ENCODE measurements around the gene OGDH.

OGDH gene

DNA sequence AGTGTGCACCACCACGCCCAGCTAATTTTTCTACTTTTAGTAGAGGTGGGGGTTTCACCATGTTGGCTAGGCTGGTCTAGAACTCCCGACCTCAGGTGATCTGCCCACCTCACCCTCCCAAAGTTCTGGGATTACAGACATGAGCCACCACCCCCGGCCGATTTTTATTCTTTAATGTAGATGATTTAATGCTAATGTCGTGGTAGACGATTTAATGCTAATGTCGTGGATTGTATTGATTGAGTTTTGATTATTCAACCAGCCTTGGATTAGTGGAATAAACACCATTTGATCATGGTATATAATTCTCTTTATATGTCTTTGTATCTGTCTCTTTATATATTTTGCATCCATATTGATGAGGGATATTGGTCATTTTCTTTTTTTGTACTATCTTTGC is 52.6 kb downstream of the OGDH start:
- peaks cover 0 to 8% of the 10 kb centered on the region in 2 donors for H3K9me3 ChIP-seq (ENCODE audit: control insufficient read depth in 2 of 2, low read length in 2 of 2)
- H3K9ac ChIP-seq (ENCODE audit: low read length in 2 of 2): no peak overlapping the region
- no peak overlapping the region for H3K27ac ChIP-seq (ENCODE audit: low read length)
- H3K27me3 ChIP-seq (ENCODE audit: control insufficient read depth in 1 of 2, insufficient read depth in 2 of 2, low read length in 2 of 2): no peaks in the 10 kb centered on the region
- peaks cover 23 to 27% of the 10 kb centered on the region in 2 donors for H3K36me3 ChIP-seq (ENCODE audit: control insufficient read depth in 2 of 2, insufficient read depth in 2 of 2, low read length in 2 of 2)
- no peaks in the 10 kb centered on the region for H3K4me1 ChIP-seq (ENCODE audit: control insufficient read depth, insufficient read depth, low read length)
- H3K4me3 ChIP-seq (ENCODE audit: low read length in 2 of 2): no peak overlapping the region

DNA sequence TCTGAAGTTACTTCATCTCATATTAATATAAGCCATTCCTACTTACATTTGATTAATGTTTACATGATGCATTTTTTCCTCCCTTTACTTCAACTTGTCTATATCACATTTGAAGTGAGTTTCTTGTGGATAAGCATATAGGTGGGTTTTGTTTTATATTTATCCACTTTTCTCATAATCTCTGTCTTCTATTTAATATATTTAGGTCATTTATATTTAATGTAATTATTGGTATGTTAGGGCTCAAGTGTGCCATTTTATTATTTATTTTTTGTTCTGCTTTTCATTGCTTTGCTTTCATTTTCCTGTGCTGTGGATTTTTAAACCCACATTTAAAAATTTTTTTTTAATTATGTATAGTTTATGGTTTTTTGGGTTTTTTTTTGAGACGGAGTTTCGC is 54.8 kb downstream of the OGDH start:
- no peaks in the 10 kb centered on the region for H3K4me1 ChIP-seq (ENCODE audit: control insufficient read depth, insufficient read depth, low read length)
- no peak overlapping the region for H3K4me3 ChIP-seq (ENCODE audit: low read length in 2 of 2)
- no peak overlapping the region for H3K27ac ChIP-seq (ENCODE audit: low read length)
- H3K27me3 ChIP-seq (ENCODE audit: control insufficient read depth in 1 of 2, insufficient read depth in 2 of 2, low read length in 2 of 2): no peaks in the 10 kb centered on the region
- no peak overlapping the region for H3K9ac ChIP-seq (ENCODE audit: low read length in 2 of 2)
- peaks cover 0 to 8% of the 10 kb centered on the region in 2 donors for H3K9me3 ChIP-seq (ENCODE audit: control insufficient read depth in 2 of 2, low read length in 2 of 2)
- peaks cover 16 to 17% of the 10 kb centered on the region in 2 donors for H3K36me3 ChIP-seq (ENCODE audit: control insufficient read depth in 2 of 2, insufficient read depth in 2 of 2, low read length in 2 of 2)

DNA sequence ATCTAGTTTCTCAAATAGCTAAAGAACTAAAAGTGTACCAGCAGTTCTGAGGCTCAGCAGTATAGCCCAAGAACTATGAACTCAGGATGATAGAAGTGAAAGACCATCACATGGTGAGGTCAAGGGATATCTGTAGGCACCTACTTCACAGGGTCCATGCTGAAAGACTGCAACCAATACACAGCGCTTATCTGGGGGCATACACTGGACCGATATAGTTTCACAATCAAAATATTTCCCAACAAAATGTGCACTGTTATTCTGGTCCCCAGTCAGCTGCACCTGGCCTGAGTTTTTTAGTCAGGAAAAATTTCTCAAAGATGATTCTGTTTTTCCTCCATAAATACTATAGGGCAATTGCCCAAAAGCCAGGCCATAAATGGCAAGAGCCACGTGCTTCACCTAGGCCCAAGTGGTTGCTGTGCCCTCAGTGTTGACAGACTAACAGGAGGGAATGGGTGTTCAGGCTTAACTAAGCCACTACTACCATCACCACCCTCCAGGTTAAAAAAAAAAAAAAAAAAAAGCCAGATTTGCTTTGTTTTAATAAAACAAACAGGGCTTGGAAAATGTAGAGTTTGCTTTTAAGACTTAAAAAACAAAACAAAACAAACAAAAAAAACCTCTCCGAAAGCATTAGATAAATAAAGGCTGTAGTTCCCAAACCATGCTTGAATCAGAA is 58.5 kb downstream of the OGDH start:
- Histone ChIP-seq H3K9me3 (ENCODE audit: control insufficient read depth in 2 of 2, low read length in 2 of 2) (peaks cover 0 to 8% of the 10 kb centered on the region in 2 donors), H3K27me3 (ENCODE audit: control insufficient read depth in 1 of 2, insufficient read depth in 2 of 2, low read length in 2 of 2) (no peaks in the 10 kb centered on the region), H3K27ac (ENCODE audit: low read length) (no peak overlapping the region), H3K4me1 (ENCODE audit: control insufficient read depth, insufficient read depth, low read length) (no peaks in the 10 kb centered on the region), H3K4me3 (ENCODE audit: low read length in 2 of 2) (no peak overlapping the region), H3K9ac (ENCODE audit: low read length in 2 of 2) (no peak overlapping the region), H3K36me3 (ENCODE audit: control insufficient read depth in 2 of 2, insufficient read depth in 2 of 2, low read length in 2 of 2) (peaks cover 24 to 26% of the 10 kb centered on the region in 2 donors)

DNA sequence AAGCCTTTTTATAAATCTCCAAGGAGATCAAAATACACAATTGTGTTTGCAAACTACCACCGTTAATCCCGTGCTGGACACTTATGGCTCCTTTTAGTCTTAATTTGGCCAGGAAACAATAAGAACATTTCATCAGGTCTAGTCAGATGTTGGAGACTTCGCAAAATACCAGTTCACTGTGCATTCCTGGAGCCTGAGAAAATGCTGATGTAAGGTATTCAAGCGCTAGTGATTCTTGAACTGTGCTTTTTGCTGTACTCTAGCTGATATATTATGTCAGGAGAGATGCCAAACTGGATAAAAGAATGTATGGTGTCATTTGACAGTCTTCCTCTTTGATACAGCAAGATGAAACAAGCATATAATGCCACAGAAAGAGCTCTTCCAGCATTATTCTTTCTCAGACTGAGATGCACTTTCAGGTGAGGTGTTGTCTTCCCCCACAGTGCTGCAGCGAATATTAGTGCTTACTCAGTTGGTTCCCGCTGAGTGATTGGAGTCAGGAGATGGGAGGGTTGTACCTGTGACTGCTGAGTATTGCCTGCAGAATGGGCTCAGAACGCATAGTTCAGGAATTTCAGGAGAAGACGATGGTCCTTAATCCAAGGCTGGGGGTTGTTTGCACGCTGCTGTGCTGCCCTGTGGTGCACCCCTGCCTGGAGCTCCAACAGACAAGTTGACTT is 59.2 kb downstream of the OGDH start:
- H3K27me3 ChIP-seq (ENCODE audit: control insufficient read depth in 1 of 2, insufficient read depth in 2 of 2, low read length in 2 of 2): no peaks in the 10 kb centered on the region
- H3K4me1 ChIP-seq (ENCODE audit: control insufficient read depth, insufficient read depth, low read length): no peaks in the 10 kb centered on the region
- H3K4me3 ChIP-seq (ENCODE audit: low read length in 2 of 2): no peak overlapping the region
- H3K9ac ChIP-seq (ENCODE audit: low read length in 2 of 2): no peak overlapping the region
- H3K9me3 ChIP-seq (ENCODE audit: control insufficient read depth in 2 of 2, low read length in 2 of 2): peaks cover 0 to 4% of the 10 kb centered on the region in 2 donors
- peaks cover 20 to 21% of the 10 kb centered on the region in 2 donors for H3K36me3 ChIP-seq (ENCODE audit: control insufficient read depth in 2 of 2, insufficient read depth in 2 of 2, low read length in 2 of 2)
- H3K27ac ChIP-seq (ENCODE audit: low read length): no peak overlapping the region

DNA sequence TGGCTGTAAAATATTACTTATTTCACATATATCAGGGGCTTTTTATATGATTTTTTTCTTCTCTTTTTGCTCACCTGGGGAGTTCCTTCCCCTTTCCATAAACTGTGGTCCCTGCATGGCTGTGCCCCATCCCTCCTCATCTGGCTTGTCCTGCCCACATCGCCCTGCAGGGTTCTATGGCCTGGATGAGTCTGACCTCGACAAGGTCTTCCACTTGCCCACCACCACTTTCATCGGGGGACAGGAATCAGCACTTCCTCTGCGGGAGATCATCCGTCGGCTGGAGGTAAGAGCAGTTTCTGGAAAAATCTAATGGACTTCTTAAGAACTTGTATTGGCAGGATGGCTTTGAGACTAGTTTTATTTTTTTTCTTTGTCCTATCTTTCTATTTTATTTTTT is 60.1 kb downstream of the OGDH start:
- no peaks in the 10 kb centered on the region for H3K27me3 ChIP-seq (ENCODE audit: control insufficient read depth in 1 of 2, insufficient read depth in 2 of 2, low read length in 2 of 2)
- no peaks in the 10 kb centered on the region for H3K4me1 ChIP-seq (ENCODE audit: control insufficient read depth, insufficient read depth, low read length)
- peaks cover 17 to 19% of the 10 kb centered on the region in 2 donors for H3K36me3 ChIP-seq (ENCODE audit: control insufficient read depth in 2 of 2, insufficient read depth in 2 of 2, low read length in 2 of 2)
- no peak overlapping the region for H3K4me3 ChIP-seq (ENCODE audit: low read length in 2 of 2)
- no peaks in the 10 kb centered on the region for H3K9me3 ChIP-seq (ENCODE audit: control insufficient read depth in 2 of 2, low read length in 2 of 2)
- H3K9ac ChIP-seq (ENCODE audit: low read length in 2 of 2): no peak overlapping the region
- no peak overlapping the region for H3K27ac ChIP-seq (ENCODE audit: low read length)

DNA sequence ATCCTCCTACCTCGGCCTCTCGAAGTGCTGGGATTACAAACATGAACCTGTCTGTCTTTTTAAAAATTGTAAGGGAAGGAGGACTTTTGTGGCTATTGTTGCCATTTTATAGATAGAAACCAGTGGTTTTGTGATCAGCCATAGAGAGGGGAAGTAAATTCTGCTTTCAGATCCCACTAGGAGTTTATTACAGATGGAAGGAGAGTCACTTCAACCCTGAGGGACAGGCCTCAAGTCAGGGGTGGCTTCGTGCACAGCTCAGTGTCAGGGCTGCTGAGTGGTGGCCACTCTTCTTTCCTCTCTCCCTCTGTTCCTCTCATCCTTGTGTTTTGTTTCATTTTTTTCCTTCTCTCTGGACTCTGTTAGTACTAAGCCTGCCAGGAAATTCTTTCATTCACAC is 60.8 kb downstream of the OGDH start:
- Histone ChIP-seq H3K27ac (ENCODE audit: low read length) (no peak overlapping the region), H3K4me3 (ENCODE audit: low read length in 2 of 2) (no peak overlapping the region), H3K4me1 (ENCODE audit: control insufficient read depth, insufficient read depth, low read length) (no peaks in the 10 kb centered on the region), H3K9me3 (ENCODE audit: control insufficient read depth in 2 of 2, low read length in 2 of 2) (no peaks in the 10 kb centered on the region), H3K36me3 (ENCODE audit: control insufficient read depth in 2 of 2, insufficient read depth in 2 of 2, low read length in 2 of 2) (peaks cover 17 to 19% of the 10 kb centered on the region in 2 donors), H3K27me3 (ENCODE audit: control insufficient read depth in 1 of 2, insufficient read depth in 2 of 2, low read length in 2 of 2) (no peaks in the 10 kb centered on the region), H3K9ac (ENCODE audit: low read length in 2 of 2) (no peak overlapping the region)

DNA sequence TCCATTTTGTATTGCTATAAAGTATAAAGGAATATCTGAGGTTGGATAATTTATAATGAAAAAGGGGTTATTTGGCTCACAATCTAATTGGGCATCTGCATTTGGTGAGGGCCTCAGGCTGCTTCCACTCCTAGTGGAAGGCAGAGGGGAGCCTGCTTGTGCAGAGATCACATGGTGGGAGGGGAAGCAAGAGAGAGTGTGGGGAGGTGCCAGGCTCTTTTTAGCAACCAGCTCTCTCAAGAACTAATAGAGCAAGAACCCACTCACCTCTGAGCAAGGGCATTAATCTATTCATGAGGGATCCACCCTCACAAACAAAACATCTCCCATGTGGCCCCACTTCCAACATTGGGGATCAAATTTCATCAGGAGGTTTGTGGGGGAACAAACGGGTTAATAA is 64.6 kb downstream of the OGDH start:
- H3K4me3 ChIP-seq (ENCODE audit: low read length in 2 of 2): no peak overlapping the region
- H3K9me3 ChIP-seq (ENCODE audit: control insufficient read depth in 2 of 2, low read length in 2 of 2): no peaks in the 10 kb centered on the region
- no peaks in the 10 kb centered on the region for H3K27me3 ChIP-seq (ENCODE audit: control insufficient read depth in 1 of 2, insufficient read depth in 2 of 2, low read length in 2 of 2)
- H3K27ac ChIP-seq (ENCODE audit: low read length): no peak overlapping the region
- H3K4me1 ChIP-seq (ENCODE audit: control insufficient read depth, insufficient read depth, low read length): no peaks in the 10 kb centered on the region
- H3K9ac ChIP-seq (ENCODE audit: low read length in 2 of 2): no peak overlapping the region
- peaks cover 37 to 42% of the 10 kb centered on the region in 2 donors for H3K36me3 ChIP-seq (ENCODE audit: control insufficient read depth in 2 of 2, insufficient read depth in 2 of 2, low read length in 2 of 2)

DNA sequence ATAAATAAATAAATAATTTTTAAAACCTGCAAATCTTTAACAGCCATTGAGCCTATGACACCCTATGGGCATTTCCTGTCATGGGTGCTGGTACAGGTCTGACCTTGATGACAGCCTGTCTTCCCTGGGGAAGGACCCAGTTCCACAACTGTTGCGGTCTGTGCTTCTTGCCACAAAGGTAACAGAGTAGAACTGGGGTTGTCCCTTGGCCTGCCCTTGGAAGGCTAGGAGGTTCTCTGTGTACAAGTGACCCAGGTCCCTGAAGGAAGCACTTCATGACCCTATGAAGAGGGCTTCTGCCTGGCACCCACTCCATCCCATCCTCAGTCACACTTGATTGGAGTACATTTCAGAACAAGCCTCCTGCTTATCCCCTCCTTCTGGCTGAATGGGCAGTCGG is 66.9 kb downstream of the OGDH start:
- Histone ChIP-seq H3K9me3 (ENCODE audit: control insufficient read depth in 2 of 2, low read length in 2 of 2) (no peaks in the 10 kb centered on the region), H3K36me3 (ENCODE audit: control insufficient read depth in 2 of 2, insufficient read depth in 2 of 2, low read length in 2 of 2) (peaks cover 37% of the 10 kb centered on the region in 2 donors), H3K4me3 (ENCODE audit: low read length in 2 of 2) (no peak overlapping the region), H3K27ac (ENCODE audit: low read length) (no peak overlapping the region), H3K27me3 (ENCODE audit: control insufficient read depth in 1 of 2, insufficient read depth in 2 of 2, low read length in 2 of 2) (no peaks in the 10 kb centered on the region), H3K9ac (ENCODE audit: low read length in 2 of 2) (no peak overlapping the region), H3K4me1 (ENCODE audit: control insufficient read depth, insufficient read depth, low read length) (peaks cover under 1% of the 10 kb centered on the region)

DNA sequence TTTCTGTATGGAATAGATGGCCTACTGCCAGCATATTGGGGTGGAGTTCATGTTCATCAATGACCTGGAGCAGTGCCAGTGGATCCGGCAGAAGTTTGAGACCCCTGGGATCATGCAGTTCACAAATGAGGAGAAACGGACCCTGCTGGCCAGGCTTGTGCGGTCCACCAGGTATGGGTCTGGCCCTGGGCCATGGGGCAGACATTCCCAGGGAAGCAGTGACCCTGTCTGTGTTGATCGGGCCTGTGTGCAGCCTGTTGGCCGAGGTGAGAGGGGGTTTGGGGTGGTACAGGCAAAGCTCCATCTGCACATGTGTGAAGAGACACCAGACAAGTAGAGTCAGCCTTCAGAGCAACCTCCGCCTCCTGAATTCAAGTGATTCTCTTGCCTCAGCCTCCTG is 67.3 kb downstream of the OGDH start:
- no peaks in the 10 kb centered on the region for H3K9me3 ChIP-seq (ENCODE audit: control insufficient read depth in 2 of 2, low read length in 2 of 2)
- H3K36me3 ChIP-seq (ENCODE audit: control insufficient read depth in 2 of 2, insufficient read depth in 2 of 2, low read length in 2 of 2): peaks cover 34 to 41% of the 10 kb centered on the region in 2 donors
- H3K27ac ChIP-seq (ENCODE audit: low read length): no peak overlapping the region
- H3K4me3 ChIP-seq (ENCODE audit: low read length in 2 of 2): no peak overlapping the region
- H3K27me3 ChIP-seq (ENCODE audit: control insufficient read depth in 1 of 2, insufficient read depth in 2 of 2, low read length in 2 of 2): no peaks in the 10 kb centered on the region
- no peak overlapping the region for H3K9ac ChIP-seq (ENCODE audit: low read length in 2 of 2)
- peaks cover 4% of the 10 kb centered on the region for H3K4me1 ChIP-seq (ENCODE audit: control insufficient read depth, insufficient read depth, low read length)

DNA sequence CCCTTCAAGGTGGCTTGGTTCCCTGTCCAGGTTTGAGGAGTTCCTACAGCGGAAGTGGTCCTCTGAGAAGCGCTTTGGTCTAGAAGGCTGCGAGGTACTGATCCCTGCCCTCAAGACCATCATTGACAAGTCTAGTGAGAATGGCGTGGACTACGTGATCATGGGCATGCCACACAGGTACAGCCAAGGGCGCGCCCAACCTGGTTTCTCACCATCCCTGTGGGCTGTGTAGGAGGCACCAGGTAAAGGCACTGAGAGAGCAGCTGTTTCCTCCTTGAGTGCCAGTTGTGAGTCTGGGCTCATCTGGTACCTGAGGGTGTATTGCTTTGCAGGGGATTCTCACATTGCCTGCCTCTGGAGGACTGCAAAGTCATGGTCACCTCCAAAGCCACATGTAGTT is 68.0 kb downstream of the OGDH start:
- H3K4me3 ChIP-seq (ENCODE audit: low read length in 2 of 2): no peak overlapping the region
- H3K36me3 ChIP-seq (ENCODE audit: control insufficient read depth in 2 of 2, insufficient read depth in 2 of 2, low read length in 2 of 2): peaks cover 32 to 43% of the 10 kb centered on the region in 2 donors
- no peak overlapping the region for H3K9ac ChIP-seq (ENCODE audit: low read length in 2 of 2)

DNA sequence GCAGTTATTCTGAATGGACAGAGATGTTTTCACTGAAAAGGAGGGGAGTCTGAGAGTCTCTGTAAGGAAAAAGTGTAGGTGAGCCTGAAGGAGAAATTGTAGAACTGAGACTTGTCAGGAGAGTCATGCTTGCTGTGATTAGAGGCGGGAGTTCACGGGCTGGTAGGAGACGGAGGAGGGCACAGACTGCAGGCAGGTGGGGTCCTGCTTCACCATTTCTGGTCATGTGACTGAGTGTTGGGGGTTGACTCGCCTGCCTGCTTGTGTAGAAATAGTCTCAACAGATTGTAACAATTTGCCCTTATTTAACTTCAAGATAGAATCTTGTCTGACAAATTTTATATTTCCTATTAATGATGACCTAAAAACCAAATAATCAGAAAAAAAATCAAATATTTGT is 70.3 kb downstream of the OGDH start:
- Histone ChIP-seq H3K9ac (ENCODE audit: low read length in 2 of 2) (no peak overlapping the region), H3K27ac (ENCODE audit: low read length) (no peak overlapping the region), H3K27me3 (ENCODE audit: control insufficient read depth in 1 of 2, insufficient read depth in 2 of 2, low read length in 2 of 2) (no peaks in the 10 kb centered on the region), H3K4me3 (ENCODE audit: low read length in 2 of 2) (no peak overlapping the region), H3K36me3 (ENCODE audit: control insufficient read depth in 2 of 2, insufficient read depth in 2 of 2, low read length in 2 of 2) (peaks cover 47 to 55% of the 10 kb centered on the region in 2 donors), H3K4me1 (ENCODE audit: control insufficient read depth, insufficient read depth, low read length) (peaks cover 4% of the 10 kb centered on the region), H3K9me3 (ENCODE audit: control insufficient read depth in 2 of 2, low read length in 2 of 2) (no peaks in the 10 kb centered on the region)

More for the DNA sequence above, 68.0 kb downstream of the OGDH start:
- H3K27ac ChIP-seq (ENCODE audit: low read length): no peak overlapping the region
- no peaks in the 10 kb centered on the region for H3K9me3 ChIP-seq (ENCODE audit: control insufficient read depth in 2 of 2, low read length in 2 of 2)
- H3K27me3 ChIP-seq (ENCODE audit: control insufficient read depth in 1 of 2, insufficient read depth in 2 of 2, low read length in 2 of 2): no peaks in the 10 kb centered on the region
- peaks cover 4% of the 10 kb centered on the region for H3K4me1 ChIP-seq (ENCODE audit: control insufficient read depth, insufficient read depth, low read length)
